Neural progenitor cell (in vitro differentiated cells): Measurements from ENCODE around the gene RBP7. TPM values are rescaled to one million over a fixed set of nuclear protein-coding genes. Genes with fewer than 3 reads are reported as not detected.

Experiments
- DNase-seq: peaks from one replicate; pipeline ENCODE4 v3.0.0-alpha.2; 2016; ENCODE audit warnings: low spot score
- H2AFZ ChIP-seq: fragments of 200-600 bp; sonication (generic); replicated peaks from 2 replicates; pipeline ENCODE4 v1.6.1; 2016; ENCODE audit warnings: antibody characterized with exemption
- H3F3A ChIP-seq: fragments of 200-600 bp; sonication (generic); 2 replicates; pipeline ENCODE4 v1.6.1; 2016; ENCODE audit warnings: antibody characterized with exemption, low read depth
- H3K27ac ChIP-seq: fragments of 200-600 bp; sonication (generic); 2 replicates; pipeline ENCODE4 v1.5.1; 2016; ENCODE audit warnings: mild to moderate bottlenecking
- H3K27me3 ChIP-seq: fragments of 200-600 bp; sonication (generic); 2 replicates; pipeline ENCODE4 v1.6.1; 2016; ENCODE audit warnings: mild to moderate bottlenecking, moderate library complexity
- H3K36me3 ChIP-seq: fragments of 200-600 bp; sonication (generic); 2 replicates; pipeline ENCODE4 v1.5.1; 2016
- H3K4me1 ChIP-seq: fragments of 200-600 bp; sonication (generic); 2 replicates; pipeline ENCODE4 v1.6.1; 2016; ENCODE audit warnings: mixed run types
- H3K4me2 ChIP-seq: fragments of 200-600 bp; sonication (generic); 2 replicates; pipeline ENCODE4 v1.6.1; 2016
- H3K4me3 ChIP-seq: fragments of 200-600 bp; sonication (generic); 2 replicates; pipeline ENCODE4 v1.5.1; 2016
- H3K79me2 ChIP-seq: fragments of 200-600 bp; sonication (generic); 2 replicates; pipeline ENCODE4 v1.6.1; 2016; ENCODE audit warnings: low read depth
- H3K9ac ChIP-seq: fragments of 200-600 bp; sonication (generic); 2 replicates; pipeline ENCODE4 v1.6.1; 2016
- H3K9me3 ChIP-seq: fragments of 200-600 bp; sonication (generic); 2 replicates; pipeline ENCODE4 v1.5.1; 2016; ENCODE audit warnings: low read depth
- H4K20me1 ChIP-seq: fragments of 200-600 bp; sonication (generic); 2 replicates; pipeline ENCODE4 v1.6.1; 2016; ENCODE audit warnings: low read depth
- H3K27ac Mint-ChIP-seq: 3 replicates; pipeline ENCODE4 v1.8.0; 2021; ENCODE audit warnings: mixed read lengths
- H3K27me3 Mint-ChIP-seq: 2 replicates; pipeline ENCODE4 v1.8.0; 2022; ENCODE audit warnings: low read depth, mild to moderate bottlenecking, inconsistent platforms, moderate library complexity, mixed read lengths; ENCODE audit not compliant: insufficient read depth
- H3K36me3 Mint-ChIP-seq: 3 replicates; pipeline ENCODE4 v1.8.0; 2021; ENCODE audit warnings: mixed read lengths
- H3K4me1 Mint-ChIP-seq: 3 replicates; pipeline ENCODE4 v1.8.0; 2021; ENCODE audit warnings: mixed read lengths
- H3K4me3 Mint-ChIP-seq: 3 replicates; pipeline ENCODE4 v1.8.0; 2021; ENCODE audit warnings: mild to moderate bottlenecking, moderate library complexity, mixed read lengths
- H3K9me3 Mint-ChIP-seq: 3 replicates; pipeline ENCODE4 v1.8.0; 2020; ENCODE audit warnings: mixed read lengths
- CTCF ChIP-seq: fragments of 200-600 bp; sonication (generic); IDR thresholded peaks from 2 replicates; pipeline ENCODE4 v1.5.1; 2017; ENCODE audit warnings: antibody characterized with exemption, mild to moderate bottlenecking
- EZH2 ChIP-seq: fragments of 200-600 bp; sonication (generic); IDR thresholded peaks from 2 replicates; pipeline ENCODE4 v1.6.1; 2017; ENCODE audit warnings: antibody characterized with exemption, mild to moderate bottlenecking, moderate library complexity
- EZH2phosphoT487 ChIP-seq: fragments of 200-600 bp; sonication (generic); IDR thresholded peaks from 2 replicates; pipeline ENCODE4 v1.6.1; 2017; ENCODE audit warnings: antibody characterized with exemption
- total RNA-seq: library from RNA; depleted of rRNA; stranded (reverse); fragments of >200 nt; gene quantifications from 2 replicates; pipeline ENCODE4 v1.2.3, GENCODE V29; 2015; ENCODE audit warnings: low replicate concordance

Gene RBP7
- 0.96 TPM in 1 of 2 replicates, not detected in the other for total RNA-seq

DNA sequence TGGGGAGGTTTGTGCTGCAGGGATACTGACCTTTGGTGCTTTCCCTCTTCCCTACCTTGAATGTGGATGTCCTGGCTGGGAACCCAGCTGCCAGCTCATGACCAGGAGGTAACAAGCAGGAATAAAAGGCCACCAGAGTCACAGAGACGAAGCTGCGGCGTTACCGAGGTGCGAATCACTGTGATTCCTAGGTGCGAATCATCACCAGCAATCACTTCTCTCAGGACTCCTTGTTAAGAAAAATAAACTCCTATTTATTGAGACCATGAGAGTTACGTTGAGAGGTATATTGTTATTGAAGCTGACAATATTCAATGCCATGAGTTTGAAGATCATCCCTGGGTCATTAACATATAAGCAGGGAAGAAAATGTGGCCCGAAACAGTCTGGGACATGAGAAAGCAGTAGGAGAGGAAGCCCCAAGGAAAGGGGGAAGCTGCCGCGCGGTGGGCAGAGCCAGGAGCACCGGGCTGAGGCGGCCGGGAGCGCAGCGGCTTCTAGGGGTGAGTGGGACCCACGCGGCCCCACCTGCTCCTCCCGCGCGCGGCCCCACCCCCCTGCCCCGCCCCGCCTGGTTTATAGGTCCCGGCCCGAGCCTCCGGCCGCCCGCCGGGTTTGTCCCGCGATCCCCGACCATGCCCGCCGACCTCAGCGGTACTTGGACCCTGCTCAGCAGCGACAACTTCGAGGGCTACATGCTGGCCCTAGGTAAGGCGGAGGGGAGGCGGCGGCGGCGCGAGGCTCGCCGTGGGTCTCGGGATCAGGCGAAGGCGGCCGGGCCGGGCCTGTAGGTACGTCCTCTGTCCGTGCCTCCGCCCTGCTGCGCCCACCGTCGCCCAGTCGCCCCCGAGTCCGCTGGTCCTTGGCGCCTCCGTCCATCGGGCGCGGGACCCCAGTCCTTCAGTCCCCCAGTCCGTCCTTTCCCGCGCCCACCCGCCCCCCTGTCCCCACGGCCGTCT is at the start of gene RBP7:
Gene RBP7, plus strand, starts transcription at position 605 of the 959 bp plus-strand sequence. Its CDS starts 31 bp downstream, at position 636.
- Histone ChIP-seq H3K79me2 (no peaks in the 10 kb centered on the region), H3K36me3 (no peaks in the 10 kb centered on the region), H4K20me1 (no peaks in the 10 kb centered on the region), H3K9me3 (no peaks in the 10 kb centered on the region), H3K4me2 (peak within 1 kb of the TSS; percentile 74), H3K27me3 (peaks cover 66% of the 10 kb centered on the region), H3K27ac (no peak within 1 kb of the TSS), H3K4me1 (no peaks in the 10 kb centered on the region), H3F3A (peaks cover 9% of the 10 kb centered on the region), H2AFZ (peak within 1 kb of the TSS; percentile 99), H3K9ac (no peak within 1 kb of the TSS), H3K4me3 (peak within 1 kb of the TSS; percentile 59)
- peaks cover 35% of the 10 kb centered on the region for H3K27me3 Mint-ChIP-seq
- H3K4me1 Mint-ChIP-seq, result peaks cover 7% of the 10 kb centered on the region
- peak; percentile 60 for DNase-seq
- TF ChIP-seq EZH2 (peak; percentile 92), CTCF (no peak), EZH2phosphoT487 (peak; percentile 96)
- peaks cover 9% of the 10 kb centered on the region for H3K9me3 Mint-ChIP-seq
- H3K27ac Mint-ChIP-seq, result peak within 1 kb of the TSS; percentile 53
- H3K36me3 Mint-ChIP-seq, result peaks cover 1% of the 10 kb centered on the region
- peak within 1 kb of the TSS; percentile 86 for H3K4me3 Mint-ChIP-seq

DNA sequence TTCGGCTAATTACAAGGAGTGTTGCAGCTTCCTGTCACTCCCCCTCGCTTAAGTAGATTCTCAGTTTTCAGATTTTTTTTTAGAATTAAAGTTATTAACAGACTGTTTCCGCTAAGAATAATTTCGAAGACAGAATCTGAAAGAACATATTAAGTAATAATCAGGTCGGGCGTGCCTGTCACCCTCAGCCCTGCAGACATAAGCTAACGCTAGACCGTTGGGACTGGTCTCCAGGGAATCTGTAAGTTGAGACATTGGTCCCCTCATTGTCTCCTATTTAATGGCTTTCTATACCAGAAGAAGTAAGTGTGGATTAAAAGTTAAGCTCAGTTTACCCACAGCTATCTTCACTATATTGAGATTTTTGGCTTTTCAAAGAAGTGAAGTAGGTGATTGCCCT is 39.3 kb upstream of the RBP7 start:
- TF ChIP-seq EZH2phosphoT487, result no peak
- TF ChIP-seq EZH2, result no peak
- no peak for TF ChIP-seq CTCF

DNA sequence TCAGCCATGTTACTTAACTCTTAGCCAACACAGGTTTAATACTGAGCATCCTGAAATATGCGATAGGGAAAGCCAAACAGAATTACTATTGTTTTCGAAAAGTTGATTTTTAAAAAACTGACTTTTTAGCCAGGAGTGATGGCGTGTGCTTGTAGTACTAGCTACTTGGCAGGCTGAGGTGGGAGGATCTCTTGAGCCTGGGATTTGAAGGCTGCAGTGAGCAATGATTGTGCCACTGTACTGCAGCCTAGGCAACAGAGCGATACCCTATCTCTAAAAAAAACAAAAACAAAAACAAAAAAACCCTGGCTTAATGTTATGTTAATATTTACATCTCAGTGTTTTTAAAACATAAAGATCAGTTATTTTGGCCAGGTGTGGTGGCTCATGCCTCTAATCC is 37.0 kb upstream of the RBP7 start:
- no peak overlapping the region for H3K27ac ChIP-seq
- H3K27me3 ChIP-seq, result no peaks in the 10 kb centered on the region
- Mint-ChIP-seq H3K27me3 (peaks cover 2% of the 10 kb centered on the region), H3K9me3 (no peaks in the 10 kb centered on the region), H3K4me1 (peaks cover 9% of the 10 kb centered on the region), H3K4me3 (no peak overlapping the region), H3K36me3 (peaks cover 2% of the 10 kb centered on the region), H3K27ac (no peak overlapping the region)
- peaks cover 2% of the 10 kb centered on the region for H4K20me1 ChIP-seq
- DNase-seq, result no peak
- no peak overlapping the region for H3K4me3 ChIP-seq
- no peak overlapping the region for H2AFZ ChIP-seq
- H3K4me1 ChIP-seq, result peaks cover 7% of the 10 kb centered on the region
- H3F3A ChIP-seq, result peaks cover 11% of the 10 kb centered on the region
- no peaks in the 10 kb centered on the region for H3K36me3 ChIP-seq
- no peak for TF ChIP-seq EZH2
- TF ChIP-seq CTCF, result no peak
- no peak for TF ChIP-seq EZH2phosphoT487
- H3K79me2 ChIP-seq, result no peaks in the 10 kb centered on the region
- no peak overlapping the region for H3K4me2 ChIP-seq
- H3K9ac ChIP-seq, result no peak overlapping the region
- no peaks in the 10 kb centered on the region for H3K9me3 ChIP-seq

More for the DNA sequence above, 39.3 kb upstream of the RBP7 start:
- H3K9ac ChIP-seq, result no peak overlapping the region
- H3K4me2 ChIP-seq, result no peak overlapping the region
- Mint-ChIP-seq H3K27me3 (peaks cover 2% of the 10 kb centered on the region), H3K27ac (no peak overlapping the region), H3K36me3 (no peaks in the 10 kb centered on the region), H3K4me1 (peaks cover 9% of the 10 kb centered on the region), H3K4me3 (no peak overlapping the region), H3K9me3 (no peaks in the 10 kb centered on the region)
- no peak overlapping the region for H2AFZ ChIP-seq
- H4K20me1 ChIP-seq, result peaks cover 2% of the 10 kb centered on the region
- DNase-seq, result no peak
- no peaks in the 10 kb centered on the region for H3K9me3 ChIP-seq
- H3K27me3 ChIP-seq, result no peaks in the 10 kb centered on the region
- H3K79me2 ChIP-seq, result no peaks in the 10 kb centered on the region
- H3K4me3 ChIP-seq, result no peak overlapping the region
- H3F3A ChIP-seq, result peaks cover 11% of the 10 kb centered on the region
- H3K27ac ChIP-seq, result no peak overlapping the region
- no peaks in the 10 kb centered on the region for H3K36me3 ChIP-seq
- H3K4me1 ChIP-seq, result peaks cover 7% of the 10 kb centered on the region
